Progenitor cell of endocrine pancreas (in vitro differentiated cells): Measurements from ENCODE around the gene SORCS2. TPM values are rescaled to one million over a fixed set of nuclear protein-coding genes. Genes with fewer than 3 reads are reported as not detected.

Source experiments
- DNase-seq: peaks from one replicate; pipeline ENCODE4 v3.0.0; 2021; ENCODE audit warnings: low spot score; ENCODE audit not compliant: unreplicated experiment
- H3K27ac Mint-ChIP-seq: 2 replicates; pipeline ENCODE4 v1.8.0; 2021; ENCODE audit warnings: mild to moderate bottlenecking, moderate library complexity, mixed read lengths
- H3K27me3 Mint-ChIP-seq: 2 replicates; pipeline ENCODE4 v1.8.0; 2021; ENCODE audit warnings: mixed read lengths
- H3K36me3 Mint-ChIP-seq: 2 replicates; pipeline ENCODE4 v1.8.0; 2022; ENCODE audit warnings: mixed read lengths; ENCODE audit not compliant: insufficient read depth
- H3K4me1 Mint-ChIP-seq: 2 replicates; pipeline ENCODE4 v1.8.0; 2021; ENCODE audit warnings: low read depth, mixed read lengths
- H3K4me3 Mint-ChIP-seq: 2 replicates; pipeline ENCODE4 v1.8.0; 2021; ENCODE audit warnings: low read depth, mild to moderate bottlenecking, moderate library complexity, mixed read lengths
- H3K9me3 Mint-ChIP-seq: 2 replicates; pipeline ENCODE4 v1.8.0; 2021; ENCODE audit warnings: low read depth, mixed read lengths
- total RNA-seq: library from RNA; stranded (reverse); gene quantifications from 2 replicates; pipeline ENCODE4 v1.2.1, GENCODE V29; 2021
- TF ChIP-seq, protein P1 (sequence below): fragments of 200-600 bp; sonication (generic); IDR thresholded peaks from one replicate; pipeline ENCODE4 v1.5.0; 2021; ENCODE audit warnings: antibody characterized with exemption, mild to moderate bottlenecking; ENCODE audit not compliant: unreplicated experiment

SORCS2 gene
- total RNA-seq, 1 donor from 2014 or later = 2.2 TPM

DNA sequence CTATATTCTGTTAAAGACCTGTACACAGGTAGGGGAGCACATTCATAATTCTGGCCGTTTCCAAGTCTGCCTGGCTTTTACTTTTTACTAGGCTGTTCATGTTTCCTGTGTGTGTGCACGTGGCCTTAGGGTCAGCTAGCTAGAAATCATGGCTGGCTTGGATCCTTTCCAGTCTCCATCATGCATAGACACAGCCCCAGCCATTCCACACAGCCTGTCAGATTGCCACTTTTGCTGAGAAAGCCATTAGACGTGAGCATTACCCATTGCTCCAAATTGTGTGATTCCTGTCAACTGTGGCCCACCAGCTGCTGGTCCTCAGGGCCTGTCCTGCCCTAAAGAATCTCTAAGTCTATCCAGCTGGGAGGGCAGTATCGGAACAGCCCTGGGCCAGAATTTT lies 11.4 kb upstream of the SORCS2 start:
- Mint-ChIP-seq H3K27ac (no peak overlapping the region), H3K36me3 (peaks cover 2% of the 10 kb centered on the region), H3K9me3 (peaks cover 7% of the 10 kb centered on the region), H3K27me3 (peaks cover 11% of the 10 kb centered on the region), H3K4me3 (no peak overlapping the region), H3K4me1 (no peaks in the 10 kb centered on the region)
- TF ChIP-seq, protein P1, sequence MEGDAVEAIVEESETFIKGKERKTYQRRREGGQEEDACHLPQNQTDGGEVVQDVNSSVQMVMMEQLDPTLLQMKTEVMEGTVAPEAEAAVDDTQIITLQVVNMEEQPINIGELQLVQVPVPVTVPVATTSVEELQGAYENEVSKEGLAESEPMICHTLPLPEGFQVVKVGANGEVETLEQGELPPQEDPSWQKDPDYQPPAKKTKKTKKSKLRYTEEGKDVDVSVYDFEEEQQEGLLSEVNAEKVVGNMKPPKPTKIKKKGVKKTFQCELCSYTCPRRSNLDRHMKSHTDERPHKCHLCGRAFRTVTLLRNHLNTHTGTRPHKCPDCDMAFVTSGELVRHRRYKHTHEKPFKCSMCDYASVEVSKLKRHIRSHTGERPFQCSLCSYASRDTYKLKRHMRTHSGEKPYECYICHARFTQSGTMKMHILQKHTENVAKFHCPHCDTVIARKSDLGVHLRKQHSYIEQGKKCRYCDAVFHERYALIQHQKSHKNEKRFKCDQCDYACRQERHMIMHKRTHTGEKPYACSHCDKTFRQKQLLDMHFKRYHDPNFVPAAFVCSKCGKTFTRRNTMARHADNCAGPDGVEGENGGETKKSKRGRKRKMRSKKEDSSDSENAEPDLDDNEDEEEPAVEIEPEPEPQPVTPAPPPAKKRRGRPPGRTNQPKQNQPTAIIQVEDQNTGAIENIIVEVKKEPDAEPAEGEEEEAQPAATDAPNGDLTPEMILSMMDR = no peak
- DNase-seq = no peak

DNA sequence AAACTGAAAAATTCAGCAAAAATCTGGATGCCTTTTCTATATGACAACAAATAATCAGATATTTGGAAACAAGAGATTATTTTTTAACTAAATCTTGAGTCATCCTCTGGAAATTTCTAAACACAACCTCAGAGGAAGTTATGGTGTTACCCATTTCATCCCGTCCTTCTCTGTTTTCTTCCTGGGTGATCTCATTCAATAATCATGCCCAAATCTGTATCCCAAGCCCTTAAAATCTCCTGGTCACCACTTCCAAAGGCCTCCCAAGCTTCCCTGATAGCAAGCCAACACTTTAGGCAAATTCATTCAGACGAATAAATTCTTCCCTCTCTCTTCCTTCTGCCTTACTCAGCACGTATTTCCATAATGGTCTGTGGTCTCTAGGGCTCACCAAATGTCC lies 9.7 kb upstream of the SORCS2 start:
- Mint-ChIP-seq H3K9me3 (peaks cover 7% of the 10 kb centered on the region), H3K4me3 (no peak overlapping the region), H3K36me3 (peaks cover 2% of the 10 kb centered on the region), H3K27ac (no peak overlapping the region), H3K4me1 (peaks cover 9% of the 10 kb centered on the region), H3K27me3 (peaks cover 22% of the 10 kb centered on the region)
- no peak for DNase-seq
- TF ChIP-seq, protein P1 = no peak

DNA sequence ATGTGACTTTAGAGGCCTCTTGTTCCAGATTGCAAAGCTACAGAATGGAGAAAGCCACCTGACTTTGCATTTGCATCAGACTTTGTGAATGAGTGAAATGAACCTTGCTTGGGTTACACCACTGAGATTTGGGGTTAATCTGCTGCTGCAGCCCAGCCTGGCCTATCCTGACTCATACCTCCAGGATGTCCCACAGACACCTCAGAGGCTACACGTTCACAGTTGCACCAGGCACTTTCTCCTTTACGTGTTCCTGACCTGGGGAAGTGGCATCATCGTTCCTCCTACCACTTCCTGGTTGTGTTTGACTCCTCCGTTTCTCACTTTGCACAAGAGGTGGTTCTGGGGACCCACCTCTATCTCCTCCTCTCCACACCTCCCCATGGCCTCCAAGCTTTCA lies 9.2 kb upstream of the SORCS2 start:
- Mint-ChIP-seq H3K4me1 (peaks cover 9% of the 10 kb centered on the region), H3K9me3 (peaks cover 7% of the 10 kb centered on the region), H3K27ac (no peak overlapping the region), H3K27me3 (peaks cover 25% of the 10 kb centered on the region), H3K4me3 (no peak overlapping the region), H3K36me3 (peaks cover 2% of the 10 kb centered on the region)
- no peak for DNase-seq
- TF ChIP-seq, protein P1 = no peak

DNA sequence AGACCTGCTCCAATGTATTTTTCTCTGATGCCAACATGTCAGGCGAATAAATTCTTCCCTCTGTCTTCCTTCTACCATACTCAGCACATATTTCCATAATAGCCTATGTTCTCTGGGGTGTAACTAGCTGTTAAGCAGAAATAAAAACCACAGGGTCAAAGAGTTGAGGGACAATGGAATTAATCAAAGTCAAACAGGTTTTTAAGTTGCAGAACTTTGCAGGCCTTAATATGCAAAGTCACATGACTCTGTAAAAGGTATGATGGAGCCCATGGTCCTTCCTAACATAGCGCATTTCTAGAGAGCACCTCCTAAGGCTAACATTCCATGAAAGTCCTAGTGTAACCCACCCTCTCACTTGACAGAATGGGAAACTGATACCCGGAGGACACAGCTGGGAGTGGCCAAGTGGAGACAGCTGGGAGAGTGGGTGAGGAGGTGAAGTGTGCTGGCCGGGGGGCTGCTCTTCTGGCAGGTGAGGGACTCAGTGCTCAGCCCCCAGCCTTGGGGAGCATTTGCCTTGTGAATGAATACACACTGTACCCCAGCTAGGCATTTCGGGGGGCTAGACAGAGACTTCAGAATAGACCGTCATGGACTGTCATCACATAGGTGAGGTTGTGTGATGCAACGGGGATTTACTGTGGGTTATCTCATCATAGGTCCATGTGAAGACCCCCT lies 8.4 kb upstream of the SORCS2 start:
- Mint-ChIP-seq H3K27me3 (peaks cover 32% of the 10 kb centered on the region), H3K9me3 (peaks cover 7% of the 10 kb centered on the region), H3K4me1 (peaks cover 9% of the 10 kb centered on the region), H3K27ac (no peak overlapping the region), H3K36me3 (peaks cover 2% of the 10 kb centered on the region), H3K4me3 (no peak overlapping the region)
- no peak for DNase-seq
- TF ChIP-seq, protein P1 = no peak

DNA sequence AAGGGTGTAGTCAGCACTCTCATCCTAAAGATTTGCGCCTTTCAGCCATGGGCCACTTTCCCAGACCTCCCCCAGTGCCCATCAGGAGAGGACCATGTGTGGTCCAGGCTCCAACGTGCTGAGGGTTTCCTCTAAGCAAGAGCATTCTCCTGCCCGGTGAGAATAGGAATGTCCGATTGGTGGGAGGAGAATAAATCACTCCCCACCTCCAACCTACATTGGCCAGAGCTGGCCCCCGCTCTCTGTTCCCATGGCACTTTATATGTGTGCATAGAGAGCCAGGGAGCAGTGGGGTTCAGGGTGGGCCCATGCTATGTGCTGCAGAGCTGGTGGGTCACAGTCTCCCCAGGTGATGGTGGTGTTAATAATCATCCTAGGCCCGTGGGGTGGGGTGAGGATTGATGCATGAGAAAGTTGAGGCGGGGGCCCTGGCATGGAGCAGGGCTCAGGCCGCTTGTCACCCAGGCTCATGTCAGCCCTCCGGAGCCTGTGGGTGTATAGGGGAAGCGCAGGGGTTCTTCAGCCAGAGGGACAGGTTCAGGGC lies 6.8 kb upstream of the SORCS2 start:
- no peak overlapping the region for H3K4me3 Mint-ChIP-seq
- peaks cover 9% of the 10 kb centered on the region for H3K4me1 Mint-ChIP-seq
- no peaks in the 10 kb centered on the region for H3K9me3 Mint-ChIP-seq
- DNase-seq = no peak
- peaks cover 1% of the 10 kb centered on the region for H3K36me3 Mint-ChIP-seq
- H3K27me3 Mint-ChIP-seq = peaks cover 48% of the 10 kb centered on the region
- TF ChIP-seq, protein P1 = no peak
- no peak overlapping the region for H3K27ac Mint-ChIP-seq
